CD4-positive, alpha-beta T cell treated with Interleukin-15 for 4 hours (primary cell): ENCODE data around the gene PLXNA4.
A peak's percentile ranks its signal among the peaks of the same experiment; 100 is the strongest.

ENCODE experiments used
- DNase-seq: peaks from one replicate; pipeline ENCODE4 v3.0.0-alpha.2; 2020; ENCODE audit warnings: low spot score

Gene PLXNA4

DNA sequence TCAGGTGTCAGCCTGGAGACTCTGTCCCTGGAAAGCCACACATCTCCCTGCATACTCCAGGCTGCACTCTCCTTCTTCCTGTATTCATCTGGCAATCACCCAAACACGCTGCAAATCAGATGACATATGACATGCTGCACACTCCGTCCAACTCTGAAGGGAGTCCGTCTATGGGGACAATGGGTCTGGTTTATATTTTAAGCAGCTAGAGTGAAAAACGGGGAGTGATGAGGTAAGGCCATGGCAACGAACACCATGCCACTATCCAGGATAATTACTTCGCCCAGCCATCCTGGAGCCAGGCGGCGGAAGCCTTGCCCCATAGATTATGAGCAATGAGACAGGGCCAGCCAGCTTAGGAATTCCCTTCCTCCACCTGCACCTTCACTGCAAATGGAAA is 140.1 kb downstream of the PLXNA4 start:
- no peak for DNase-seq

DNA sequence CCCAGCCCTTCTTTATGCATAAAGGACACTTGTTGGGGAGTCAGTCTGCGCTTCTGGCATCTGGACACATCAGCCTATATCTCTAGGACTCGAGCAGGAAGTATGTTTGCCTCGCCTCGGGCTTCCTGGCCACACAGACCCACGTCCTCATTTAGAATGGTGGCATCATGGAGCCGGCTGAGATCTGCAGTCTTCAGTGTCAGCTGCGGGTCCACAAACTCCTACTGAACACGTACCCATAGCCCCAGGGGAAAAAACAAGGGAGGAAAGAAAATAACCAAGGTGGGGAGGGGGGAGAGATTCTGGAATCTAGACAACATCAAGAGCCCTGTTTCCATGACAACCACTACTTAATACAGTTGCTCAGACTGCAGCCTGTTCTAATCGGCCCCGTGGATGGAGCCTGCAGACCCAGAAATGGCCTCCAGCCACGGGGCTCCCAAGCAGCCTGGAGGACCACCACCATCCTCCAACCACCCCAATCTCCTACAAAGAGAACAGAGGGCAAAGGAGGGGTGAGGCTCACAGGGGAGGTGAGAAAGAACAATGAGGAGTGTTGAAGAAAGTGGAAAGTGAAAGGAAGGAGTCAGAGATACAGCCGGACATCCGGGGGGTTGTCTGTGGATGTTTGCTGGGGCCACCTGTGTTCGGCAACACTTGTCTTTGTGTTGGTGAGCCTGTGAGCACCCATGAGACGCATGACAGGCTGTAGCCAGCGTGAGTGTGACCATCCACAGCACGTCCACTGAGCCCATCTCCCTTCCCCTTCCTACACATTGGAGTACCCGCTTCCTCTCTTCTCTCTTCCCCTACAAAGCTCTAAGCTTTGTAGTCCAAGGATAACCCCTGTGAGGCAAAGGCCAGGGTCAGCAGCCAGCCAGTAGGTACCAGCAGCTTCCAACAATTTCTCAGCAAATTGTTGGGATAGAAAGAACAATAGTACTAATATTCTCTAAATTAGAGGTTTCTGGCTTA is 141.0 kb downstream of the PLXNA4 start:
- DNase-seq, result peak; percentile 10

- DNase-seq, result no peak
Measured at GRCh38 chr7:132434041-132434440, 142.2 kb downstream of the PLXNA4 start.

DNA sequence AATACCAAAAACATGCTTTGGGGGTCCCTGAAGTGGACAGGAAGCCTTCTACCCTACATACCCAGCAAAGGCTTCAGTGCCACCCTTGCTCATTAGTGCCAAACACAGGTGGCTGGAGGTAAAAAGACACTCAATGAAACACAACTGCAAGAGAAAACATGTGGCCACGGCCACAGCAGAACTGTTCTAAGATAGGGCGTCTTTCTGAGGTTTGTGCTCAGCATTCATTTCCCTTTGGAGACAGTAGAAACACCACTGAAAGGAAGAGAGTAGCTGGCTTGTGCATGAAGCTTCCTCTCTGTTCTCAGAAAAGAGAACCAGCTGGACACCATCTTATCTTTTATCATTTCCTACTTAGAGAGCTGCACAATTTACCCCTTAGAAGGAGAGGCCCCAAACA is 143.0 kb downstream of the PLXNA4 start:
- DNase-seq, result no peak

- DNase-seq, result peak; percentile 75
Measured at GRCh38 chr7:132430861-132431822, 145.1 kb downstream of the PLXNA4 start.

GRCh38 chr7:132430041-132430855 is 146.0 kb downstream of the PLXNA4 start:
- DNase-seq, result no peak

DNA sequence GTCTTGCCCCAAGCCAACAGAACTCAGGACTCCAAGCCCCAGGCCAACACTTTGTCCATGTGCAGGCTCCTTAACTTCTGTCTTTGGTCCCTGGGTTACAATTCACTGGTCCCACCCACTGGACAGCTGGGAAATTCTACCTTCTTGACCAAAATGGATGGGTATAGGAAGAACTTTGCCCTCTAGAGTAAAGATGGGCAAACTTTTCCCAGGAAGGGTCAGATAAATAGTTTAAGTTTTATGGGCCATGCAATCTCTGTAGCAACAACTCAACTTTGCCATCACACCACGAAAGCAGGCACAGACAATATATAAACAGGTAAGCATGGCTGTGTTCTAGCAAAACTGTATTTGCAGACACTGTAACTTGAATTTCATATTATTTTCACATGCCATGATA is 147.1 kb downstream of the PLXNA4 start:
- no peak for DNase-seq

- no peak for DNase-seq
Measured at GRCh38 chr7:132428247-132428919, 147.9 kb downstream of the PLXNA4 start.

DNA sequence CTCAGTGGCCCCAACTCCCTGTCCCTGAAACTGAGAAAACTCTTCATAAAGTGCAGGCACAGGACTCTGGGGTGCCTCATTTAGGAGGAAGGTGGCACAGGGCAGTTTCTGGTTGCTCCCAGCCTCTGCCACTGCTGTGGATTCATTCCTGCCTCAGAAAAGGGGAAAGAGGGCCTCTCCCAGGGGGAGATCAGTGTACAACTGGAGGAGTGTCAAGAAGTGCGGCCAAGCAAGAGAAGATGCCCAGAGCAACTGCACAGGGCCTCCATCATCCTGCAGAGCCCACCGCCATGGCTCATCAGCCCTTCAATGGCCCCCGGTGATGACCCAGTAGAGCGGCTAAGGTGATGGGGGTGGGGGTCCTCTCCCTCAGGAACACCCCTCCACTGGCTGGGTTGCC is 150.3 kb downstream of the PLXNA4 start:
- DNase-seq, result no peak

GRCh38 chr7:132424821-132425724 is 151.2 kb downstream of the PLXNA4 start:
- no peak for DNase-seq

- DNase-seq, result no peak
Measured at GRCh38 chr7:132424277-132424676, 152.0 kb downstream of the PLXNA4 start.

- no peak for DNase-seq
Measured at GRCh38 chr7:132423594-132424200, 152.6 kb downstream of the PLXNA4 start.

- no peak for DNase-seq
Measured at GRCh38 chr7:132422502-132423111, 153.7 kb downstream of the PLXNA4 start.

DNA sequence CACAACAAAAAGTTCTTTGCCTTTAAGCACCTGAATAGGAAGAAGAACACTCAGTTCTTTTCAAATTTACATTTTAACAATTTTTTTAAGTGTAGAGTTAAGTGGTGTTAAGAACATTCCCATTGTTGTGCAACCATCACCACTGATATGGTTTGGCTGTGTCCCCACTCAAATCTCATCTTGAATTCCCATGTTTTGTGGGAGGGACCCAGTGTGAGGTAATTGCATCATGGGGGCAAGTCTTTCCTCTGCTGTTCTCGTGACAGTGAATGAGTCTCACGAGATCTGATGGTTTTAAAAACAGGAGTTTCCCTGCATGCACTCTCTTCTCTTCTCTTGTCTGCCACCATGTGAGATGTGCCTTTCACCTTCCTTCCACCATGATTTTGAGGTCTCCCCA is 155.7 kb downstream of the PLXNA4 start:
- DNase-seq, result no peak

GRCh38 chr7:132419542-132419941 is 156.7 kb downstream of the PLXNA4 start:
- no peak for DNase-seq

DNA sequence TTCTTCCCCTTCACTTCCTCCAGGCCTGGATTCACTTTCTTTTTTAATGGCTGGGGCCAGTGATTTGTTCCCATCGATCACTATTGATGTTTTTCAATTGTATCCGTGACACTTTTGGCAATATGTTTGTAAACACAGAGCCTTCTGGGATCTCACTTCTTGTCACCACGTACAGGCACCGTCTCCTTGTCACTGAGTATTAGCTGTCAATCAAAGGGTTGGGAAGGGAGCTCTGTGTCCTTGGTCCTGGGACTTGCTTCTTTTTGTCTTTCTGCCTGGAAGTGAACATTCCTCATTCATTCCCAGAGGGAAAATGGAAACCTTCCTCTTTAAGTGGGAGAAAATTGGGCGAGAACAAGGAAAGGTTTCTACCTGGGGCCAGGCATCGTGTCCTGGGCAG is 157.4 kb downstream of the PLXNA4 start:
- DNase-seq, result no peak

GRCh38 chr7:132417103-132417906 is 159.0 kb downstream of the PLXNA4 start:
- no peak for DNase-seq

GRCh38 chr7:132416395-132416794 is 159.9 kb downstream of the PLXNA4 start:
- no peak for DNase-seq
